Osteoblast (primary cell): ENCODE measurements around the gene MTIF3. TPM values are rescaled to one million over a fixed set of nuclear protein-coding genes. Genes with fewer than 3 reads are reported as not detected.
A peak's percentile ranks its signal among the peaks of the same experiment; 100 is the strongest.

Source experiments
- DNase-seq: peaks from one replicate; pipeline ENCODE4 v3.0.0; 2011; ENCODE audit warnings: low spot score, mixed read lengths; ENCODE audit not compliant: insufficient read length; ENCODE audit errors: missing footprints
- H2AFZ ChIP-seq: 2 replicates; pipeline ENCODE4 v1.6.0; 2011; ENCODE audit warnings: mild to moderate bottlenecking, low read length
- H3K27ac ChIP-seq: 2 replicates; pipeline ENCODE4 v1.5.1; 2011; ENCODE audit warnings: mild to moderate bottlenecking, low read depth, low read length, moderate library complexity
- H3K27me3 ChIP-seq: 2 replicates; pipeline ENCODE4 v1.6.0; 2012; ENCODE audit warnings: mild to moderate bottlenecking, control low read depth, inconsistent platforms, low read length, moderate library complexity; ENCODE audit not compliant: insufficient read depth
- H3K36me3 ChIP-seq: 2 replicates; pipeline ENCODE4 v1.5.1; 2011; ENCODE audit warnings: mild to moderate bottlenecking, low read length, control low read depth, moderate library complexity; ENCODE audit not compliant: insufficient read depth
- H3K4me1 ChIP-seq: 2 replicates; pipeline ENCODE4 v1.5.1; 2011; ENCODE audit warnings: mild to moderate bottlenecking, low read length, control low read depth, moderate library complexity; ENCODE audit not compliant: insufficient read depth
- H3K4me2 ChIP-seq: 2 replicates; pipeline ENCODE4 v1.6.0; 2011; ENCODE audit warnings: mild to moderate bottlenecking, low read length; ENCODE audit not compliant: insufficient read depth
- H3K4me3 ChIP-seq: fragments of 200-600 bp; sonication (generic); 3 replicates; pipeline ENCODE4 v1.5.1; 2012; ENCODE audit warnings: mild to moderate bottlenecking, low read length, inconsistent platforms; ENCODE audit not compliant: insufficient read depth
- H3K79me2 ChIP-seq: 2 replicates; pipeline ENCODE4 v1.6.0; 2012; ENCODE audit warnings: mild to moderate bottlenecking, low read length, control low read depth, inconsistent platforms; ENCODE audit not compliant: insufficient read depth
- H3K9me3 ChIP-seq: 2 replicates; pipeline ENCODE4 v1.5.1; 2011; ENCODE audit warnings: low read depth, low read length, control low read depth
- H4K20me1 ChIP-seq: 2 replicates; pipeline ENCODE4 v1.6.0; 2012; ENCODE audit warnings: mild to moderate bottlenecking, low read length, control low read depth; ENCODE audit not compliant: insufficient read depth
- total RNA-seq: library from RNA; depleted of rRNA; stranded (reverse); fragments of >200 nt; gene quantifications from 2 replicates; pipeline ENCODE4 v1.2.3, GENCODE V29; 2012
- TF ChIP-seq, protein P1 (sequence below): IDR thresholded peaks from 2 replicates; pipeline ENCODE4 v1.5.1; 2011; ENCODE audit warnings: mild to moderate bottlenecking, low read depth, low read length, moderate library complexity; ENCODE audit errors: extremely low read depth

The MTIF3 gene
- total RNA-seq, 1 donor: 65.5 TPM

DNA sequence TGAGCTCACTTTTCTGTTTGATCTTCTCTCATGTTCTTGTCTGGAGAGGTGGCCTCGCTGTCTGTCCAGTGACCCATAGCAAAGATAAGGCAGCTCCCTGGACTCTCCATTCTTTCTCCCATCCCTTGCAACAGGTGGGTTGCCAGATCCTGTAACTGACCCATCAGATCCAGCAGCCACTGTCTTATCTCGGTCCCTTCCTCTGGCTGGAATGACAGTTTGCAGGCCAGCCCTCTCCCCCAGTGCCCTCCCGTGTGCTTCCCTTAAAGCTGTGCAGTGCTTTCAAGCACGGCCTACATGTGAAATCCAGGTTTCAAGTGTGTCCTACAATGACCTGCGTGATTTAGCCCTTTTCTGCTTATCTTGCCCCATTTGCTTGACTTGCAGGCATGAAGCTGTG lies 22.2 kb downstream of the MTIF3 start:
- Histone ChIP-seq H4K20me1 (peaks cover 13% of the 10 kb centered on the region), H3K79me2 (peaks cover 43% of the 10 kb centered on the region), H3K4me1 (peaks cover 25% of the 10 kb centered on the region), H3K36me3 (peaks cover 55% of the 10 kb centered on the region), H3K9me3 (no peaks in the 10 kb centered on the region), H2AFZ (no peak overlapping the region), H3K4me3 (no peak overlapping the region), H3K4me2 (no peak overlapping the region), H3K27me3 (no peaks in the 10 kb centered on the region), H3K27ac (no peak overlapping the region)
- TF ChIP-seq, protein P1, sequence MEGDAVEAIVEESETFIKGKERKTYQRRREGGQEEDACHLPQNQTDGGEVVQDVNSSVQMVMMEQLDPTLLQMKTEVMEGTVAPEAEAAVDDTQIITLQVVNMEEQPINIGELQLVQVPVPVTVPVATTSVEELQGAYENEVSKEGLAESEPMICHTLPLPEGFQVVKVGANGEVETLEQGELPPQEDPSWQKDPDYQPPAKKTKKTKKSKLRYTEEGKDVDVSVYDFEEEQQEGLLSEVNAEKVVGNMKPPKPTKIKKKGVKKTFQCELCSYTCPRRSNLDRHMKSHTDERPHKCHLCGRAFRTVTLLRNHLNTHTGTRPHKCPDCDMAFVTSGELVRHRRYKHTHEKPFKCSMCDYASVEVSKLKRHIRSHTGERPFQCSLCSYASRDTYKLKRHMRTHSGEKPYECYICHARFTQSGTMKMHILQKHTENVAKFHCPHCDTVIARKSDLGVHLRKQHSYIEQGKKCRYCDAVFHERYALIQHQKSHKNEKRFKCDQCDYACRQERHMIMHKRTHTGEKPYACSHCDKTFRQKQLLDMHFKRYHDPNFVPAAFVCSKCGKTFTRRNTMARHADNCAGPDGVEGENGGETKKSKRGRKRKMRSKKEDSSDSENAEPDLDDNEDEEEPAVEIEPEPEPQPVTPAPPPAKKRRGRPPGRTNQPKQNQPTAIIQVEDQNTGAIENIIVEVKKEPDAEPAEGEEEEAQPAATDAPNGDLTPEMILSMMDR: no peak
- no peak for DNase-seq

DNA sequence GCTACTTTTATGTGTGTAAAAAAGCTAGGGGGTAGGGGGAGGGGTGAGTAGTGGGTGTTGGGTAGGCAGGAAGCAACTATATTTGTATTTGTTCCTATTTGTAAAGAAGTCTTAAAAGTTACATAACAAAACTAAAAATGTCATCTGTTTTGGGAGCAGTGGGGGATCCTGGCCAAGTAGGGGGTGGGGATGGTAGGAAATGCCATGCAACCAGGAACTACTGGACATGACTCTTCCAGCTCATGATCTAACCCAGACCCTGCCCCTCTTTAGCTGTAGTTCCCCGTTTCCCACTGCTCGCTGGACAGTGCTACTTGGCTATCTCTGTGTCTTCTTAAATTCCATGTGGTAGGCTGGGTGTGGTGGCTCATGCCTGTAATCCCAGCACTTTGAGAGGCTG lies 22.7 kb downstream of the MTIF3 start:
- no peak overlapping the region for H3K27ac ChIP-seq
- peaks cover 43% of the 10 kb centered on the region for H3K79me2 ChIP-seq
- no peak for DNase-seq
- H3K4me3 ChIP-seq: no peak overlapping the region
- TF ChIP-seq, protein P1: no peak
- H3K4me2 ChIP-seq: no peak overlapping the region
- peaks cover 13% of the 10 kb centered on the region for H4K20me1 ChIP-seq
- H3K36me3 ChIP-seq: peaks cover 50% of the 10 kb centered on the region
- H3K27me3 ChIP-seq: no peaks in the 10 kb centered on the region
- H2AFZ ChIP-seq: no peak overlapping the region
- peaks cover 25% of the 10 kb centered on the region for H3K4me1 ChIP-seq
- H3K9me3 ChIP-seq: no peaks in the 10 kb centered on the region

DNA sequence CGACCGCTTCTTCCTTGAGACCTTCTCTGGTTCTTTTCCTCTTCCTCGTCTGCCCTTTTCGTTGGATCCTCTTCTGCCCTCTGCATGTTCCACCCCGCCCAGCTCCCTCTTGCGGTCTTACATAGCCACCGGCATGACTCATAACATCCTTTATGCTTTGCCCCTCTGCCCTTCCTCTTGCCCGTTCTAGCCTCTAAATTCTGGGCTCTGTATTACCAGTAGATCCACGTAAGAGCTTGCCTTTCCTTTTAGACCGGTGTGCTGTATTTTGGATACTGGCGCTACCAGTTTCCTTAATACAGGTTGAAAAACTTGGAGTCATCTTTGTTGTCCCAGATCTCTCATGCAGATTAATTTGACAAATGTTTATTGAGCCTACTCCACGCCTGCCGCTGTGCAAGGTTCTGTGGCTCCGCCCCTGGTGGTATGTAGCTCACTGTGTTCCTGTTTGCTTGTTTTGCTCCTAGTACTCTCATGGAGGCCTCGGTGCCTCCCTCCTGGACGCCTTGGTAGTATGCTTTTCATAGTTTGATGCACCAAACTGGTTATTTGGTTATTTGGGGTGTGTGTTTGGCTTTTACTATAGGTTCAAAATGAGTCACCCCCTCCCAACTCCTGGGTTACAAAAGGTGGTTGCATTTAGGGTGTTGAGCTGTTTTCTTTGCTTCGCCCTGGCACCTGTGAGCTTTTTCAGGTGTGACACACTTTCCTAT lies 24.3 kb downstream of the MTIF3 start:
- Histone ChIP-seq H3K36me3 (peaks cover 35% of the 10 kb centered on the region), H2AFZ (peak overlapping the region; percentile 13), H3K27me3 (no peaks in the 10 kb centered on the region), H3K27ac (peak overlapping the region; percentile 86), H3K4me1 (peaks cover 25% of the 10 kb centered on the region), H3K4me3 (peak overlapping the region; percentile 90), H4K20me1 (peaks cover 13% of the 10 kb centered on the region), H3K79me2 (peaks cover 43% of the 10 kb centered on the region), H3K9me3 (no peaks in the 10 kb centered on the region), H3K4me2 (peak overlapping the region; percentile 99)
- TF ChIP-seq, protein P1: peak; percentile 51
- peak; percentile 92 for DNase-seq

DNA sequence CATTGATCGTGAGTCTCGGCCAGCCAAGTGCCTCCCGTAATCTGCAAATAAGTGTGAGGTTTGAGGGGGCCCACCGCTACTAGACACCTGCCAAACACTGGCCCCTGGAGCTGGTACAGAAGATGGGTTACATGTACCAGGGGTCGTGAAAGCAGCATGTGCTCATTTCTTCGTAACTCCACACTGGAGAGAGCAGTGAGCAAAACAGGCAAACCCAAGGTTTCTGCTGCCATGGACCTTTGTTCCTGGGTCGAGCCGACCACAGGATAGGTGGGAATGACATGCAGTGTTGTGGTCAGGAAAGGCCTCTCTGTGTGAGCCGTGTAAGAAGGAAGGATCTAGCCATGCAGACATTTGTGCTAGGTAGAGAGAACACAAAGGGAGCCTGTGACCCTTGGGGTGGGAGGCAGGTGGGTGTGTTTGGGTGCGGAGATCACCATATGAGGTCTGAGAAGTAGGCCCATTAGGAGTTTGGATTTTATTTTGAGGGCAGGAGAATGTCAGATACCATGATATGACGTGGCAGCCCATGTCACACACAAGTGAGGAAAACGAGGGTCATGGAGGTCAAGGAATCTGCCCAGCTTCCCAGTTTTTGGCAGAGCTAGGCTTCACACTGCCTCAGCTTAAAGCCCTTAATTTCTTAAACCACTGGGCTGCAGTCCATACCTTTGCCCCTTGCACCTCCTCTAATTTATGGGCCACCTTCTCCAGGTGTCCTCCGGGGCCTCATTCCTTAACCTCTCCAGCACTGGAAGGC lies 25.0 kb downstream of the MTIF3 start:
- peak overlapping the region; percentile 86 for H3K27ac ChIP-seq
- peaks cover 25% of the 10 kb centered on the region for H3K4me1 ChIP-seq
- H4K20me1 ChIP-seq: peaks cover 11% of the 10 kb centered on the region
- peaks cover 28% of the 10 kb centered on the region for H3K36me3 ChIP-seq
- H3K9me3 ChIP-seq: no peaks in the 10 kb centered on the region
- TF ChIP-seq, protein P1: no peak
- peak overlapping the region; percentile 86 for H2AFZ ChIP-seq
- H3K79me2 ChIP-seq: peaks cover 41% of the 10 kb centered on the region
- no peaks in the 10 kb centered on the region for H3K27me3 ChIP-seq
- peak overlapping the region; percentile 99 for H3K4me2 ChIP-seq
- DNase-seq: no peak
- peak overlapping the region; percentile 90 for H3K4me3 ChIP-seq
